ENCODE results near the gene SHISA9.

- TF ChIP-seq POLR2A (IDR thresholded peaks at IDR 0.05) (no peak), CTCF (IDR thresholded peaks at IDR 0.05) (no peak)
These were observed 23.8 kb downstream of the SHISA9 start for GRCh38 chr16:12925026-12925800.
